SU-DHL-6 (cell line): ENCODE data around the gene C1QL2.
A peak's percentile ranks its signal among the peaks of the same experiment; 100 is the strongest.

Experiments used
- H2AFZ ChIP-seq: fragments of 200-600 bp; sonication (generic); 2 replicates; pipeline ENCODE4 v1.6.1; 2014; ENCODE audit warnings: low read depth, mild to moderate bottlenecking, moderate library complexity, mixed read lengths, antibody characterized with exemption, low read length; ENCODE audit not compliant: severe bottlenecking
- H3F3A ChIP-seq: fragments of 200-600 bp; shearing (Covaris generic); 2 replicates; pipeline ENCODE4 v1.6.0; 2016; ENCODE audit warnings: antibody characterized with exemption, mild to moderate bottlenecking; ENCODE audit not compliant: insufficient read depth
- H3K27ac ChIP-seq: fragments of 200-600 bp; sonication (generic); 2 replicates; pipeline ENCODE4 v1.5.1; 2016; ENCODE audit warnings: low read depth, mild to moderate bottlenecking, low read length, moderate library complexity, mixed read lengths
- H3K27me3 ChIP-seq: fragments of 200-600 bp; sonication (generic), shearing (Covaris generic); 2 replicates; pipeline ENCODE4 v1.6.0; 2014; ENCODE audit warnings: mild to moderate bottlenecking, low read length
- H3K36me3 ChIP-seq: fragments of 200-600 bp; sonication (generic); 2 replicates; pipeline ENCODE4 v1.6.1; 2014; ENCODE audit warnings: mild to moderate bottlenecking, low read length, mixed read lengths
- H3K4me2 ChIP-seq: fragments of 300-600, 200-600 bp; shearing (Covaris generic), sonication (generic); 2 replicates; pipeline ENCODE4 v1.6.0; 2014; ENCODE audit warnings: low read length, low read depth, mild to moderate bottlenecking; ENCODE audit not compliant: poor library complexity, severe bottlenecking
- H3K4me3 ChIP-seq: fragments of 200-600 bp; sonication (generic); 2 replicates; pipeline ENCODE4 v1.5.1; 2014; ENCODE audit warnings: antibody characterized with exemption, low read length, mild to moderate bottlenecking, mixed read lengths; ENCODE audit not compliant: insufficient read depth, poor library complexity, severe bottlenecking
- H3K79me2 ChIP-seq: fragments of 200-600 bp; sonication (generic); 2 replicates; pipeline ENCODE4 v1.6.1; 2014; ENCODE audit warnings: mild to moderate bottlenecking, low read length, moderate library complexity; ENCODE audit not compliant: insufficient read depth
- H3K9ac ChIP-seq: fragments of 200-600 bp; sonication (generic); 2 replicates; pipeline ENCODE4 v1.7.0; 2014; ENCODE audit warnings: mild to moderate bottlenecking, low read length
- H3K9me2 ChIP-seq: fragments of 200-600 bp; sonication (generic); replicated peaks from 2 replicates; pipeline ENCODE4 v1.6.1; 2014; ENCODE audit warnings: low read length; ENCODE audit not compliant: insufficient read depth
- H3K9me3 ChIP-seq: fragments of 200-600 bp; sonication (generic); 2 replicates; pipeline ENCODE4 v1.6.1; 2014; ENCODE audit warnings: low read length, mixed read lengths; ENCODE audit not compliant: insufficient read depth
- H4K20me1 ChIP-seq: fragments of 200-600 bp; sonication (generic); 2 replicates; pipeline ENCODE4 v1.6.1; 2014; ENCODE audit warnings: low read depth, mild to moderate bottlenecking, antibody characterized with exemption, low read length, moderate library complexity, mixed read lengths
- EZH2phosphoT487 ChIP-seq: fragments of 200-600 bp; sonication (generic), shearing (Covaris generic); conservative IDR thresholded peaks from 2 replicates; pipeline ENCODE4 v1.6.1; 2018; ENCODE audit warnings: mild to moderate bottlenecking, antibody characterized with exemption, low read length, moderate library complexity, mixed read lengths
- TF ChIP-seq, protein P1 (sequence below): fragments of 200-600 bp; sonication (generic); IDR thresholded peaks from one replicate; pipeline ENCODE4 v1.5.1; 2017; ENCODE audit warnings: antibody characterized with exemption, mild to moderate bottlenecking, low read length, moderate library complexity; ENCODE audit not compliant: insufficient read depth, poor library complexity, severe bottlenecking

Gene C1QL2

DNA sequence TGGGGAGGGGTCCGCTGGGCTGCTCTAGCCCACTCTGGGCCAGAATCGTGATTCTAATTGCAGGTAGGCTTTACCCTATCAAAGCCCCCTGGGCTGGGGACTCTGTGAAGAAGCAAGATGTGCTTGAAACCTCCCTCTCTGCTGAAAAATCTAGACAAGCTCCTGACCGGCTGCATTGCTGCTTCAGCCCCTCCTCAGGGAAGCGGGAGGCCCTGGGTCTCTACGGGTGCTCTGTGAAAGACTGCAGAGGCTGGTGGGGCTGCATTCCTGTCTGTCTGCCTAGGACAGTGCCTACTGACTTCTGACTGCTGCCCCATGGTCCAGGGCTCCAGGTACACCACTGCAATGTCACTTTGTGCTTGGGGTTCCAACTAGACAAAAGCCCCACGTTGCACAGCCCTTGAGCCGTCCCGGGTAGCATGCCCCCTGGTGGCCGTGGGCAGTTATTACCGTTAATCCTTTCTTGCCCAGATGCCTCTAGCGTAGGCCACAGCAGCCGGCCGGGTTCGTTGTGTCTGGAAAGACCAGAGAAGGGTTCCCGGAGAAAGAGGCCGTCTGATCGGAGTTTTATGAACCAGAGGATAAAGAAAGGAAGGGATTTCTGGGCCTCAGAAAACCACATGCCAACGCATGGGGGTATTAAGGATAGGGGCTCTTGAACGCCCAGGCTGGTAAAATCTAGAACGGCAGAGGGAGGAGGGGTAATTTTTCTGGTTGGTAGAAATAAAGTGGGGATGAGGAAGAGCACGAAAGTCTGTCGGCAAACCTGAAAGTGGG, 15.9 kb upstream of the C1QL2 start:
- Histone ChIP-seq H3K4me3 (no peak overlapping the region), H3K79me2 (no peaks in the 10 kb centered on the region), H3K9me3 (no peaks in the 10 kb centered on the region)

DNA sequence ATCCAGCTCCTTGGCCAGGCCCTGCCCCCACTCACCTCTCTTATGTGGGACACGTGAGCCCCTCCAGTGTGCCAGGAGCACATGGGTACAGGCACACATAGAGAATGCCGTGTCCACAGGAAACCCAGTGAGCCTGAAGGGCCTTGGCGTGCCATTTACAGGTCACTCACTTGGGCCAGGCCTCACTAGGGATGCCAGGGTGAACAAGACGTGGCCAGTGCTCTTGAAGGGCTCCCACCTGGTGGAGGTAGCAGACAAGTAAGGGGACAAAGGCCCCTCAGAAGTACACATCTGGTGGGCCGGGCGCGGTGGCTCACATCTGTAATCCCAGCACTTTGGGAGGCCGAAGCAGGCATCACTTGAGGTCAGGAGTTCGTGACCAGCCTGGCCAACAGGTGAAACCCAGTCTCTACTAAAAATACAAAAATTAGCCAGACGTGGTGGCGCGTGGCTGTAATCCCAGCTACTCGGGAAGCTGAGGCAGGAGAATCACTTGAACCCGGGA, 15.1 kb upstream of the C1QL2 start:
- H3K27ac ChIP-seq = no peak overlapping the region
- no peak overlapping the region for H3K9ac ChIP-seq
- no peak for TF ChIP-seq EZH2phosphoT487
- TF ChIP-seq, protein P1, sequence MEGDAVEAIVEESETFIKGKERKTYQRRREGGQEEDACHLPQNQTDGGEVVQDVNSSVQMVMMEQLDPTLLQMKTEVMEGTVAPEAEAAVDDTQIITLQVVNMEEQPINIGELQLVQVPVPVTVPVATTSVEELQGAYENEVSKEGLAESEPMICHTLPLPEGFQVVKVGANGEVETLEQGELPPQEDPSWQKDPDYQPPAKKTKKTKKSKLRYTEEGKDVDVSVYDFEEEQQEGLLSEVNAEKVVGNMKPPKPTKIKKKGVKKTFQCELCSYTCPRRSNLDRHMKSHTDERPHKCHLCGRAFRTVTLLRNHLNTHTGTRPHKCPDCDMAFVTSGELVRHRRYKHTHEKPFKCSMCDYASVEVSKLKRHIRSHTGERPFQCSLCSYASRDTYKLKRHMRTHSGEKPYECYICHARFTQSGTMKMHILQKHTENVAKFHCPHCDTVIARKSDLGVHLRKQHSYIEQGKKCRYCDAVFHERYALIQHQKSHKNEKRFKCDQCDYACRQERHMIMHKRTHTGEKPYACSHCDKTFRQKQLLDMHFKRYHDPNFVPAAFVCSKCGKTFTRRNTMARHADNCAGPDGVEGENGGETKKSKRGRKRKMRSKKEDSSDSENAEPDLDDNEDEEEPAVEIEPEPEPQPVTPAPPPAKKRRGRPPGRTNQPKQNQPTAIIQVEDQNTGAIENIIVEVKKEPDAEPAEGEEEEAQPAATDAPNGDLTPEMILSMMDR = no peak
- H3K79me2 ChIP-seq = no peaks in the 10 kb centered on the region
- H3K27me3 ChIP-seq = no peaks in the 10 kb centered on the region
- H3F3A ChIP-seq = no peaks in the 10 kb centered on the region
- no peaks in the 10 kb centered on the region for H4K20me1 ChIP-seq
- no peaks in the 10 kb centered on the region for H3K36me3 ChIP-seq
- no peak overlapping the region for H3K4me3 ChIP-seq
- no peak overlapping the region for H3K4me2 ChIP-seq
- H3K9me2 ChIP-seq = no peaks in the 10 kb centered on the region
- H3K9me3 ChIP-seq = no peaks in the 10 kb centered on the region
- H2AFZ ChIP-seq = no peak overlapping the region

More for the DNA sequence above, 15.9 kb upstream of the C1QL2 start:
- no peak overlapping the region for H3K9ac ChIP-seq
- no peak overlapping the region for H2AFZ ChIP-seq
- no peak overlapping the region for H3K4me2 ChIP-seq
- TF ChIP-seq EZH2phosphoT487 = no peak
- TF ChIP-seq, protein P1 = peak; percentile 84
- no peaks in the 10 kb centered on the region for H3K27me3 ChIP-seq
- no peaks in the 10 kb centered on the region for H3F3A ChIP-seq
- no peaks in the 10 kb centered on the region for H3K9me2 ChIP-seq
- no peak overlapping the region for H3K27ac ChIP-seq
- no peaks in the 10 kb centered on the region for H4K20me1 ChIP-seq
- H3K36me3 ChIP-seq = no peaks in the 10 kb centered on the region

DNA sequence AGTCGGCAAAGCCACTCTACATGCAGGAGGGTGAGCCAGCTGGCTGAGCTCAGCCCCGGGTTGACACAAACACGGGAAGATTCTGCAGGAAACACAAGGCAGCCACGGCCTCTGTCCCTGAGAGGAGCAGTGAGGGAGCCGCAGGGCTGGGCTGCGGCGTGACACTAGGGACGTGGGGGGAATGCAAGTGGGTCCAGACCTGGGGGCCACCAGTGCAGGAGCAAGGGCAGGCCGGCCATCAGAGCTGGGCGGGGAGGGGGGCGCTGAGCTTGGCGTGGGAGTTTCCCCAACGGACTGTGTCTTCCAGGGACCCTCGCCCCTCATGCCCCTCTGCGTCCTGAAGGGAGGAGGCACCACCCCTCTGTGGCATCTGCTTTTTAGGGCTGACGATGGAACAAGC, 12.0 kb upstream of the C1QL2 start:
- no peaks in the 10 kb centered on the region for H3K36me3 ChIP-seq
- no peaks in the 10 kb centered on the region for H3F3A ChIP-seq
- no peak overlapping the region for H3K9ac ChIP-seq
- H3K9me3 ChIP-seq = no peaks in the 10 kb centered on the region
- no peaks in the 10 kb centered on the region for H3K79me2 ChIP-seq
- no peak overlapping the region for H2AFZ ChIP-seq
- H4K20me1 ChIP-seq = no peaks in the 10 kb centered on the region
- no peaks in the 10 kb centered on the region for H3K27me3 ChIP-seq
- H3K9me2 ChIP-seq = no peaks in the 10 kb centered on the region
- no peak overlapping the region for H3K27ac ChIP-seq
- no peak overlapping the region for H3K4me2 ChIP-seq
- TF ChIP-seq EZH2phosphoT487 = no peak
- TF ChIP-seq, protein P1 = no peak
- H3K4me3 ChIP-seq = no peak overlapping the region
